Gastroesophageal sphincter (tissue), 4 donors: Measurements from ENCODE around the gene THAP8. TPM values are rescaled to one million over a fixed set of nuclear protein-coding genes. Genes with fewer than 3 reads are reported as not detected.

Source experiments
- ATAC-seq: fragments of 150-250 bp; one replicate; pipeline ENCODE4 v1.9.1; 2016; ENCODE audit warnings: mild to moderate bottlenecking, moderate library complexity
- H3K27ac ChIP-seq, 4 donors: fragments of 200-600 bp; sonication (generic) in 3 of 4; 1 replicate in 3 of 4; 2 replicates in 1 of 4; pipeline ENCODE4 v1.5.1; 2016 to 2019
- H3K27me3 ChIP-seq: fragments of 200-600 bp; sonication (generic); one replicate; pipeline ENCODE4 v1.5.1; 2019
- H3K36me3 ChIP-seq, 2 donors: fragments of 200-600 bp; sonication (generic); one replicate each; pipeline ENCODE4 v1.5.1; 2019; ENCODE audit warnings: control low read depth in 1 of 2
- H3K4me1 ChIP-seq, 3 donors: fragments of 200-600 bp; sonication (generic); 1 replicate in 2 of 3; 2 replicates in 1 of 3; pipeline ENCODE4 v1.5.1; 2016 to 2019; ENCODE audit warnings: control low read depth in 2 of 3
- H3K4me3 ChIP-seq, 2 donors: fragments of 200-600 bp; sonication (generic); one replicate each; pipeline ENCODE4 v1.5.1; 2019; ENCODE audit warnings: mild to moderate bottlenecking in 1 of 2, moderate library complexity in 1 of 2
- H3K9me3 ChIP-seq, 3 donors: fragments of 200-600 bp; sonication (generic); one replicate each; pipeline ENCODE4 v1.5.1; 2017 to 2019; ENCODE audit warnings: control low read depth in 2 of 3
- CTCF ChIP-seq, 4 experiments: fragments of 200-600 bp in 2 of 4; fragments of 450-650 bp in 2 of 4; sonication (generic) in 1 of 4; IDR thresholded peaks; one replicate each; pipeline ENCODE4 v1.5.1; 2017 to 2019; ENCODE audit warnings: antibody characterized with exemption in 4 of 4, mild to moderate bottlenecking in 2 of 4, moderate library complexity in 2 of 4
- EP300 ChIP-seq: sonication (generic); formaldehyde crosslinking; IDR thresholded peaks from one replicate; pipeline ENCODE4 v1.6.1; 2017; ENCODE audit warnings: antibody characterized with exemption, mild to moderate bottlenecking
- POLR2A ChIP-seq, 2 donors: fragments of 450-650 bp; IDR thresholded peaks; one replicate each; pipeline ENCODE4 v1.6.1; 2017; ENCODE audit warnings: antibody characterized with exemption in 2 of 2, mild to moderate bottlenecking in 2 of 2, moderate library complexity in 1 of 2
- POLR2AphosphoS5 ChIP-seq: sonication (generic); formaldehyde crosslinking; IDR thresholded peaks from one replicate; pipeline ENCODE4 v1.6.1; 2017; ENCODE audit warnings: antibody characterized with exemption
- WGBS, 2 donors: methylation state at CpG; one replicate each; pipeline ENCODE4 v1.1.5; 2018; ENCODE audit warnings: low coverage in 1 of 2; 5-methylcytosine and 5-hydroxymethylcytosine counted together
- total RNA-seq, 4 donors: library from RNA; depleted of rRNA; stranded (reverse); fragments of >200 nt; gene quantifications; one replicate each; pipeline ENCODE4 v1.1.0, GENCODE V29; 2016

Gene THAP8
- total RNA-seq, 4 donors from 2014 or later: 5.3 to 16.8 (median 9.4) TPM

- 40 to 89% methylated on average over 1 to 14 of the region's 19 CpGs for WGBS, 2 donors
These were observed 45.2 kb upstream of the THAP8 start for GRCh38 chr19:36099166-36099785.

GRCh38 chr19:36097036-36097435 lies 43.0 kb upstream of the THAP8 start:
- Histone ChIP-seq H3K9me3 (no peaks in the 10 kb centered on the region), H3K4me3 (no peak overlapping the region), H3K27ac (peak overlapping the region in 2 of 4 donors; percentile 12 to 35), H3K36me3 (no peaks in the 10 kb centered on the region), H3K27me3 (no peaks in the 10 kb centered on the region), H3K4me1 (no peaks in the 10 kb centered on the region)
- no peak for TF ChIP-seq POLR2AphosphoS5
- TF ChIP-seq EP300: no peak
- no peak for TF ChIP-seq CTCF (IDR thresholded peaks at IDR 0.05)
- TF ChIP-seq POLR2A (IDR thresholded peaks at IDR 0.05): no peak
- ATAC-seq: no peak
- 87 to 94% methylated on average over 2 to 3 of the region's 6 CpGs for WGBS, 2 donors

More at GRCh38 chr19:36099166-36099785, 45.2 kb upstream of the THAP8 start:
- Histone ChIP-seq H3K4me3 (no peak overlapping the region), H3K9me3 (no peaks in the 10 kb centered on the region), H3K27ac (no peak overlapping the region), H3K36me3 (no peaks in the 10 kb centered on the region), H3K27me3 (no peaks in the 10 kb centered on the region), H3K4me1 (no peaks in the 10 kb centered on the region)
- no peak for TF ChIP-seq EP300
- no peak for TF ChIP-seq POLR2A (IDR thresholded peaks at IDR 0.05)
- TF ChIP-seq CTCF (IDR thresholded peaks at IDR 0.05): no peak
- no peak for TF ChIP-seq POLR2AphosphoS5
- no peak for ATAC-seq

GRCh38 chr19:36093687-36094086 lies 39.6 kb upstream of the THAP8 start:
- no peaks in the 10 kb centered on the region for H3K27me3 ChIP-seq
- H3K4me1 ChIP-seq: no peaks in the 10 kb centered on the region
- TF ChIP-seq POLR2A (IDR thresholded peaks at IDR 0.05) (no peak), CTCF (IDR thresholded peaks at IDR 0.05) (no peak), POLR2AphosphoS5 (no peak), EP300 (no peak)
- no peaks in the 10 kb centered on the region for H3K9me3 ChIP-seq
- H3K4me3 ChIP-seq: no peak overlapping the region
- 100% methylated on average over 2 of the region's 6 CpGs; no CpG with 5 or more reads in 1 of the 2 donors for WGBS, 2 donors
- ATAC-seq: no peak
- no peaks in the 10 kb centered on the region for H3K36me3 ChIP-seq
- H3K27ac ChIP-seq: no peak overlapping the region

GRCh38 chr19:36093146-36093662 lies 39.1 kb upstream of the THAP8 start:
- Histone ChIP-seq H3K27me3 (no peaks in the 10 kb centered on the region), H3K27ac (no peak overlapping the region), H3K4me1 (no peaks in the 10 kb centered on the region), H3K9me3 (no peaks in the 10 kb centered on the region), H3K36me3 (no peaks in the 10 kb centered on the region), H3K4me3 (no peak overlapping the region)
- no peak for ATAC-seq
- WGBS, 2 donors: 77% methylated on average over 4 of the region's 5 CpGs; no CpG with 5 or more reads in 1 of the 2 donors
- TF ChIP-seq EP300: no peak
- no peak for TF ChIP-seq CTCF (IDR thresholded peaks at IDR 0.05)
- TF ChIP-seq POLR2A (IDR thresholded peaks at IDR 0.05): no peak

GRCh38 chr19:36092566-36092965 lies 38.5 kb upstream of the THAP8 start:
- WGBS, 2 donors: 90 to 100% methylated on average over 1 to 2 of the region's 7 CpGs
- H3K27me3 ChIP-seq: no peaks in the 10 kb centered on the region
- no peaks in the 10 kb centered on the region for H3K4me1 ChIP-seq
- H3K36me3 ChIP-seq: no peaks in the 10 kb centered on the region
- no peaks in the 10 kb centered on the region for H3K9me3 ChIP-seq
- no peak overlapping the region for H3K4me3 ChIP-seq
- ATAC-seq: no peak
- TF ChIP-seq EP300 (no peak), POLR2A (IDR thresholded peaks at IDR 0.05) (no peak), CTCF (IDR thresholded peaks at IDR 0.05) (no peak), POLR2AphosphoS5 (no peak)
- H3K27ac ChIP-seq: no peak overlapping the region
